Activated naive CD4-positive, alpha-beta T cell treated with anti-CD3 and anti-CD28 coated beads, Interleukin-2, amount 10 ng/mL, durations not matched to agents 7 days and 5 days (primary cell): ENCODE measurements around the gene MYRFL.

ENCODE experiments used
- CTCF ChIA-PET: fragments of 350-600 bp; sonication (Branson Sonifier 250); formaldehyde crosslinking; loops from one replicate; lab custom pipeline; 2021; ENCODE audit warnings: antibody characterized with exemption; lab: Charles Lee
- DNase-seq: peaks from one replicate; pipeline ENCODE4 v3.0.0-alpha.2; 2020
- H3K27ac Mint-ChIP-seq: one replicate; pipeline ENCODE4 v1.8.0; 2021; ENCODE audit warnings: mild to moderate bottlenecking, moderate library complexity, mixed read lengths
- H3K27me3 Mint-ChIP-seq: one replicate; pipeline ENCODE4 v1.8.0; 2021; ENCODE audit warnings: mild to moderate bottlenecking, mixed read lengths
- H3K36me3 Mint-ChIP-seq: one replicate; pipeline ENCODE4 v1.8.0; 2021; ENCODE audit warnings: mixed read lengths
- H3K4me1 Mint-ChIP-seq: one replicate; pipeline ENCODE4 v1.8.0; 2021; ENCODE audit warnings: mixed read lengths
- H3K4me3 Mint-ChIP-seq: one replicate; pipeline ENCODE4 v1.8.0; 2021; ENCODE audit warnings: mild to moderate bottlenecking, moderate library complexity, mixed read lengths
- H3K9me3 Mint-ChIP-seq: one replicate; pipeline ENCODE4 v1.8.0; 2021; ENCODE audit warnings: mixed read lengths

MYRFL gene

GRCh38 chr12:69872804-69873203 lies 47.8 kb downstream of the MYRFL start:
- H3K4me1 Mint-ChIP-seq, result no peaks in the 10 kb centered on the region
- H3K27ac Mint-ChIP-seq, result no peak overlapping the region
- H3K27me3 Mint-ChIP-seq, result no peaks in the 10 kb centered on the region
- no peak for DNase-seq
- CTCF ChIA-PET, result no interaction called here
- no peaks in the 10 kb centered on the region for H3K36me3 Mint-ChIP-seq
- no peak overlapping the region for H3K4me3 Mint-ChIP-seq
- no peaks in the 10 kb centered on the region for H3K9me3 Mint-ChIP-seq

GRCh38 chr12:69873429-69873828 lies 48.4 kb downstream of the MYRFL start:
- CTCF ChIA-PET, result interaction anchor here (0.9 kb wide), 1 partner anchor 855 kb away, joined by 3 read pairs; no protein-coding TSS in a partner anchor
- DNase-seq, result no peak
- Mint-ChIP-seq H3K27me3 (no peaks in the 10 kb centered on the region), H3K9me3 (no peaks in the 10 kb centered on the region), H3K36me3 (no peaks in the 10 kb centered on the region), H3K4me3 (no peak overlapping the region), H3K27ac (no peak overlapping the region), H3K4me1 (no peaks in the 10 kb centered on the region)

- H3K4me1 Mint-ChIP-seq, result peaks cover 4% of the 10 kb centered on the region
- DNase-seq, result no peak
- H3K4me3 Mint-ChIP-seq, result no peak overlapping the region
- CTCF ChIA-PET, result interaction anchor here (1.5 kb wide), 1 partner anchor 702 kb away, joined by 3 read pairs; no protein-coding TSS in a partner anchor
- no peaks in the 10 kb centered on the region for H3K36me3 Mint-ChIP-seq
- H3K9me3 Mint-ChIP-seq, result no peaks in the 10 kb centered on the region
- no peak overlapping the region for H3K27ac Mint-ChIP-seq
- H3K27me3 Mint-ChIP-seq, result peaks cover 7% of the 10 kb centered on the region
These were observed 49.6 kb downstream of the MYRFL start for GRCh38 chr12:69874606-69875005.

- Mint-ChIP-seq H3K9me3 (no peaks in the 10 kb centered on the region), H3K27me3 (peaks cover 7% of the 10 kb centered on the region), H3K27ac (no peak overlapping the region), H3K4me3 (no peak overlapping the region), H3K4me1 (peaks cover 4% of the 10 kb centered on the region), H3K36me3 (no peaks in the 10 kb centered on the region)
- DNase-seq, result no peak
- CTCF ChIA-PET, result no interaction called here
These were observed 50.4 kb downstream of the MYRFL start for GRCh38 chr12:69875416-69875935.

- Mint-ChIP-seq H3K36me3 (no peaks in the 10 kb centered on the region), H3K27me3 (peaks cover 9% of the 10 kb centered on the region), H3K9me3 (no peaks in the 10 kb centered on the region), H3K4me1 (peaks cover 4% of the 10 kb centered on the region), H3K27ac (no peak overlapping the region), H3K4me3 (no peak overlapping the region)
- CTCF ChIA-PET, result interaction anchor here (0.9 to 4.0 kb wide), 14 partner anchors 15 to 1564 kb away, joined by 3 to 22 read pairs (median 4); no protein-coding TSS in a partner anchor
- peak; percentile 75 for DNase-seq
These were observed 54.3 kb downstream of the MYRFL start for GRCh38 chr12:69879007-69879960.

- CTCF ChIA-PET, result interaction anchor here (0.7 to 4.0 kb wide), 7 partner anchors 14 to 1562 kb away, joined by 3 to 22 read pairs (median 4); no protein-coding TSS in a partner anchor
- Mint-ChIP-seq H3K27ac (no peak overlapping the region), H3K36me3 (no peaks in the 10 kb centered on the region), H3K27me3 (peaks cover 11% of the 10 kb centered on the region), H3K9me3 (no peaks in the 10 kb centered on the region), H3K4me3 (no peak overlapping the region), H3K4me1 (peaks cover 4% of the 10 kb centered on the region)
- no peak for DNase-seq
These were observed 55.5 kb downstream of the MYRFL start for GRCh38 chr12:69880571-69880970.

- Mint-ChIP-seq H3K9me3 (no peaks in the 10 kb centered on the region), H3K4me3 (no peak overlapping the region), H3K27ac (no peak overlapping the region), H3K4me1 (peaks cover 4% of the 10 kb centered on the region), H3K27me3 (peaks cover 19% of the 10 kb centered on the region), H3K36me3 (no peaks in the 10 kb centered on the region)
- CTCF ChIA-PET, result interaction anchor here (0.9 to 1.4 kb wide), 3 partner anchors 19 to 853 kb away, joined by 3 to 5 read pairs (median 3); no protein-coding TSS in a partner anchor
- DNase-seq, result no peak
These were observed 56.7 kb downstream of the MYRFL start for GRCh38 chr12:69881771-69882170.

- Mint-ChIP-seq H3K27ac (no peak overlapping the region), H3K4me1 (no peaks in the 10 kb centered on the region), H3K9me3 (no peaks in the 10 kb centered on the region), H3K4me3 (no peak overlapping the region), H3K27me3 (peaks cover 15% of the 10 kb centered on the region), H3K36me3 (no peaks in the 10 kb centered on the region)
- DNase-seq, result no peak
- CTCF ChIA-PET, result interaction anchor here (1.8 to 1.9 kb wide), 2 partner anchors 16 to 692 kb away, joined by 7 to 11 read pairs; no protein-coding TSS in a partner anchor
These were observed 59.4 kb downstream of the MYRFL start for GRCh38 chr12:69884386-69884785.

GRCh38 chr12:69885658-69886057 lies 60.6 kb downstream of the MYRFL start:
- Mint-ChIP-seq H3K9me3 (no peaks in the 10 kb centered on the region), H3K4me1 (no peaks in the 10 kb centered on the region), H3K4me3 (no peak overlapping the region), H3K36me3 (no peaks in the 10 kb centered on the region), H3K27me3 (peaks cover 16% of the 10 kb centered on the region), H3K27ac (no peak overlapping the region)
- CTCF ChIA-PET, result interaction anchor here (1.5 to 1.8 kb wide), 2 partner anchors 15 to 691 kb away, joined by 3 to 7 read pairs; no protein-coding TSS in a partner anchor
- no peak for DNase-seq

GRCh38 chr12:69886109-69886508 lies 61.1 kb downstream of the MYRFL start:
- H3K36me3 Mint-ChIP-seq, result no peaks in the 10 kb centered on the region
- no peaks in the 10 kb centered on the region for H3K9me3 Mint-ChIP-seq
- H3K27me3 Mint-ChIP-seq, result peaks cover 16% of the 10 kb centered on the region
- DNase-seq, result no peak
- no peak overlapping the region for H3K4me3 Mint-ChIP-seq
- H3K27ac Mint-ChIP-seq, result no peak overlapping the region
- CTCF ChIA-PET, result interaction anchor here (1.5 kb wide), 1 partner anchor 14 kb away, joined by 3 read pairs; no protein-coding TSS in a partner anchor
- no peaks in the 10 kb centered on the region for H3K4me1 Mint-ChIP-seq

GRCh38 chr12:69886715-69887114 lies 61.7 kb downstream of the MYRFL start:
- CTCF ChIA-PET, result interaction anchor here (1.5 kb wide), 1 partner anchor 14 kb away, joined by 3 read pairs; no protein-coding TSS in a partner anchor
- H3K27ac Mint-ChIP-seq, result no peak overlapping the region
- H3K4me3 Mint-ChIP-seq, result no peak overlapping the region
- peaks cover 22% of the 10 kb centered on the region for H3K27me3 Mint-ChIP-seq
- H3K36me3 Mint-ChIP-seq, result no peaks in the 10 kb centered on the region
- H3K4me1 Mint-ChIP-seq, result no peaks in the 10 kb centered on the region
- no peak for DNase-seq
- H3K9me3 Mint-ChIP-seq, result no peaks in the 10 kb centered on the region

GRCh38 chr12:69888901-69889300 lies 63.9 kb downstream of the MYRFL start:
- H3K4me3 Mint-ChIP-seq, result no peak overlapping the region
- H3K9me3 Mint-ChIP-seq, result no peaks in the 10 kb centered on the region
- DNase-seq, result no peak
- H3K27ac Mint-ChIP-seq, result no peak overlapping the region
- H3K4me1 Mint-ChIP-seq, result no peaks in the 10 kb centered on the region
- peaks cover 22% of the 10 kb centered on the region for H3K27me3 Mint-ChIP-seq
- H3K36me3 Mint-ChIP-seq, result no peaks in the 10 kb centered on the region
- CTCF ChIA-PET, result no interaction called here

GRCh38 chr12:69894800-69895383 lies 69.9 kb downstream of the MYRFL start:
- Mint-ChIP-seq H3K4me3 (no peak overlapping the region), H3K27me3 (peaks cover 6% of the 10 kb centered on the region), H3K36me3 (no peaks in the 10 kb centered on the region), H3K4me1 (no peaks in the 10 kb centered on the region), H3K27ac (no peak overlapping the region), H3K9me3 (no peaks in the 10 kb centered on the region)
- no peak for DNase-seq
- CTCF ChIA-PET, result interaction anchor here (0.7 kb wide), 1 partner anchor 15 kb away, joined by 4 read pairs; no protein-coding TSS in a partner anchor
